ENCODE measurements around the gene CD3E. TPM values are rescaled to one million over a fixed set of nuclear protein-coding genes. Genes with fewer than 3 reads are reported as not detected.

CD3E gene
- total and polyA plus RNA-seq, 2 donors (not counting 3 experiments of a cell fraction or from before 2014, with no cell fraction given), result not detected

- Histone ChIP-seq H3K9me1 (replicated peaks; ENCODE audit: control insufficient read depth, extremely low read depth, insufficient read depth, low read length) (no peaks in the 10 kb centered on the region), H3K36me3 (ENCODE audit: control insufficient read depth in 2 of 2, extremely low read depth in 1 of 2, insufficient read depth in 2 of 2, low read length in 2 of 2) (no peaks in the 10 kb centered on the region), H3K4me1 (ENCODE audit: control insufficient read depth, extremely low read depth, insufficient read depth, low read length) (no peaks in the 10 kb centered on the region), H4K20me1 (replicated peaks; ENCODE audit: control insufficient read depth, extremely low read depth, insufficient read depth, low read length) (no peaks in the 10 kb centered on the region), H3K27ac (ENCODE audit: insufficient read depth, low read depth, low read length) (no peak overlapping the region), H2AFZ (ENCODE audit: low read depth, low read length) (no peak overlapping the region), H3K4me2 (ENCODE audit: insufficient read depth, low read length) (no peak overlapping the region), H3K79me2 (ENCODE audit: control insufficient read depth, insufficient read depth, low read length) (no peaks in the 10 kb centered on the region), H3K9me3 (replicated peaks; ENCODE audit: control insufficient read depth, insufficient read depth, low read length) (no peaks in the 10 kb centered on the region), H3K4me3 (replicated peaks in 1 of 3; ENCODE audit: insufficient read depth in 1 of 3, low read depth in 1 of 3, low read length in 3 of 3) (no peak overlapping the region), H3K9ac (replicated peaks; ENCODE audit: extremely low read depth, insufficient read depth, low read length) (no peak overlapping the region), H3K27me3 (ENCODE audit: control insufficient read depth in 2 of 2, insufficient read depth in 2 of 2, low read length in 2 of 2) (peaks cover 17 to 21% of the 10 kb centered on the region in 2 experiments)
- dilution Hi-C loops (cut with MboI; ENCODE audit: extremely low pct_ligation_motif_present, low sequenced_read_pairs), result no loop called here
- intact Hi-C loops (cut with micrococcal nuclease), result no loop called here
- POLR2A ChIA-PET, result no interaction called here
- TF ChIP-seq POLR2A (IDR thresholded peaks at IDR 0.05; ENCODE audit: low read depth, low read length), result no peak
- TF ChIP-seq CTCF (IDR thresholded peaks at IDR 0.05; ENCODE audit: extremely low read depth in 1 of 2, insufficient read depth in 1 of 2, low read depth in 1 of 2, low read length in 2 of 2), result no peak
- no peak for TF ChIP-seq GATA2 (IDR thresholded peaks at IDR 0.05; ENCODE audit: insufficient read depth, insufficient read length, low read depth, low read length)
- TF ChIP-seq MYC (IDR thresholded peaks at IDR 0.05; ENCODE audit: low read depth, low read length), result no peak
- TF ChIP-seq MAX (IDR thresholded peaks at IDR 0.05; ENCODE audit: insufficient read depth, insufficient read length), result no peak
- TF ChIP-seq JUN (IDR thresholded peaks at IDR 0.05; ENCODE audit: borderline replicate concordance, insufficient read depth, insufficient read length, low read depth), result no peak
- no peak for TF ChIP-seq EZH2 (IDR thresholded peaks at IDR 0.05; ENCODE audit: borderline replicate concordance, low read depth, low read length, severe bottlenecking)
- no peak for TF ChIP-seq POLR2AphosphoS5 (IDR thresholded peaks at IDR 0.05; ENCODE audit: insufficient read depth, low read depth, low read length)
- TF ChIP-seq FOS (IDR thresholded peaks at IDR 0.05; ENCODE audit: borderline replicate concordance, insufficient read depth, low read length), result no peak
- no peak for FAIRE-seq
- CTCF ChIA-PET, result interaction anchor here (5.7 kb wide), 1 partner anchor 150 kb away, joined by 83 read pairs; no protein-coding TSS in a partner anchor
- no peak for DNase-seq (ENCODE audit: low read depth, low spot score)
- no TSS peak for BruUV-seq (replicated peaks)
Measured at GRCh38 chr11:118349475-118349874, 44.9 kb downstream of the CD3E start.
